ENCODE measurements around the gene TRRAP. TPM values are rescaled to one million over a fixed set of nuclear protein-coding genes. Genes with fewer than 3 reads are reported as not detected.

TRRAP gene
- total and polyA plus RNA-seq, 2 of the 4 experiments (the other 2 are of a cell fraction): 12.5 to 18.1 TPM

DNA sequence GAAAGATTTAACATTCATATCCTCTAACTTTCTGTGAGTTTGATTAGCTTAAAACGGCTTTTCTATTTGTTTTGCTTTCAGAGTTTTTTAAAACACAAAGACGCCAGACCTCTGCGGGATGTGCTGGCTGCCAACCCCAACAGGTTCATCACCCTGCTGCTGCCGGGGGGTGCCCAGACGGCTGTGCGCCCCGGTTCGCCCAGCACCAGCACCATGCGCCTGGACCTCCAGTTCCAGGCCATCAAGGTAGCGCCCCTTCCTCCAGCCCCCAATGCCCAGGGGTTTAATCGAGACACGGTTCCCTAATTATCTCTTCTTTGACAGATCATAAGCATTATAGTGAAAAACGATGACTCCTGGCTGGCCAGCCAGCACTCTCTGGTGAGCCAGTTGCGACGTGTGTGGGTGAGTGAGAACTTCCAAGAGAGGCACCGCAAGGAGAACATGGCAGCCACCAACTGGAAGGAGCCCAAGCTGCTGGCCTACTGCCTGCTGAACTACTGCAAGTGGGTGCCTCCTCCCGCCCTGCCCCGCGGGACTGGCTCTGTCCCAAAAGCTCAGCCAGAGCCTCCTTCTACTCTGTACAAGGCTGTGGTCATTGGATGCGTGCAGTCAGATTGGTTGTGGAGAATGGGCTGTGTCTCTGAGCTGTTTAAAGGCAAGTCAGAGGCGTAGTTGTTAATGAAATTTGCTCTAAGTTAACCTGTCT lies 71.2 kb downstream of the TRRAP start:
- H2AK9ac ChIP-seq (replicated peaks; ENCODE audit: low read depth, low read length, poor library complexity): no peak overlapping the region
- dilution Hi-C loops (cut with HindIII; ENCODE audit: low sequenced_read_pairs, unreplicated experiment): no loop called here
- H3K27ac ChIP-seq (ENCODE audit: insufficient read depth, low read length): no peak overlapping the region
- H3K4me2 ChIP-seq (ENCODE audit: low read depth, low read length): no peak overlapping the region
- ATAC-seq (ENCODE audit: low read depth) (no peak), DNase-seq (no peak)
- H3K27me3 ChIP-seq (ENCODE audit: control insufficient read depth, insufficient read depth, low read length): no peaks in the 10 kb centered on the region
- H3K14ac ChIP-seq (replicated peaks; ENCODE audit: low read depth, low read length): no peak overlapping the region
- in situ Hi-C loops (cut with MboI; ENCODE audit: low sequenced_read_pairs): no loop called here
- H3K9me3 ChIP-seq (ENCODE audit: control insufficient read depth, insufficient read depth, low read length): no peaks in the 10 kb centered on the region
- H4K20me1 ChIP-seq (ENCODE audit: insufficient read depth, low read length): peaks cover 6% of the 10 kb centered on the region
- H3K56ac ChIP-seq (ENCODE audit: extremely low read depth, insufficient read depth, low read length): no peak overlapping the region
- H3K9me1 ChIP-seq (ENCODE audit: insufficient read depth, low read length): peaks cover 4% of the 10 kb centered on the region
- H3K36me3 ChIP-seq (ENCODE audit: control insufficient read depth, insufficient read depth, low read length): peaks cover 69% of the 10 kb centered on the region
- no peak overlapping the region for H3K23ac ChIP-seq (ENCODE audit: low read depth, low read length)
- no peak overlapping the region for H4K91ac ChIP-seq (ENCODE audit: insufficient read depth, low read depth, low read length)
- H3K4me3 ChIP-seq (ENCODE audit: insufficient read depth, low read depth, low read length): no peak overlapping the region
- intact Hi-C loops (cut with micrococcal nuclease): no loop called here
- no peak overlapping the region for H2BK20ac ChIP-seq (ENCODE audit: low read depth, low read length)
- H2BK15ac ChIP-seq (ENCODE audit: low read depth, low read length): no peak overlapping the region
- no peak overlapping the region for H2BK5ac ChIP-seq (ENCODE audit: low read depth, low read length, poor library complexity, severe bottlenecking)
- no peak overlapping the region for H4K8ac ChIP-seq (ENCODE audit: low read depth in 2 of 2, low read length in 2 of 2)
- H2BK120ac ChIP-seq (ENCODE audit: low read depth, low read length): no peak overlapping the region
- H4K5ac ChIP-seq (ENCODE audit: low read depth, low read length): no peak overlapping the region
- no peak overlapping the region for H3K18ac ChIP-seq (ENCODE audit: low read depth, low read length)
- H3K9ac ChIP-seq (ENCODE audit: low read depth, low read length): no peak overlapping the region
- no peaks in the 10 kb centered on the region for H3K4me1 ChIP-seq (ENCODE audit: control insufficient read depth, insufficient read depth, low read length)
- H2AK5ac ChIP-seq (ENCODE audit: low read depth, low read length): no peak overlapping the region
- WGBS, 2 experiments (ENCODE audit: extremely low coverage in 2 of 2, insufficient read length in 1 of 2): 90% methylated on average over 2 of the region's 21 CpGs; no CpG with 5 or more reads in 1 of the 2 experiments
- BruUV-seq (replicated peaks): no TSS peak
- ChIA-PET POLR2A (ENCODE audit: unreplicated experiment) (no interaction called here), CTCF (no interaction called here)
- peaks cover 9 to 35% of the 10 kb centered on the region in 2 experiments for H3K79me1 ChIP-seq (ENCODE audit: low read depth in 1 of 2, low read length in 2 of 2)
- H2AFZ ChIP-seq (replicated peaks; ENCODE audit: low read length, poor library complexity): no peak overlapping the region
- TF ChIP-seq BHLHE40 (IDR thresholded peaks at IDR 0.05; ENCODE audit: low read depth, low read length) (no peak), MAZ (IDR thresholded peaks at IDR 0.05; ENCODE audit: borderline replicate concordance, low read depth, low read length) (no peak), FOS (IDR thresholded peaks at IDR 0.05; ENCODE audit: low read depth, low read length) (no peak), RCOR1 (IDR thresholded peaks at IDR 0.05; ENCODE audit: insufficient replicate concordance, low read length) (no peak), CEBPB (IDR thresholded peaks at IDR 0.05; ENCODE audit: low read depth, low read length) (no peak), RFX5 (IDR thresholded peaks at IDR 0.05; ENCODE audit: low read depth, low read length) (no peak), POLR2A (IDR thresholded peaks at IDR 0.05; ENCODE audit: low read depth, low read length) (no peak), MAFK (IDR thresholded peaks at IDR 0.05; ENCODE audit: low read depth, low read length) (no peak), CHD1 (IDR thresholded peaks at IDR 0.05; ENCODE audit: low read depth, low read length) (no peak)
- H3K4ac ChIP-seq (ENCODE audit: low read depth, low read length): no peak overlapping the region
